Endothelial cell of umbilical vein (primary cell): Measurements from ENCODE around the gene ITFG1. TPM values are rescaled to one million over a fixed set of nuclear protein-coding genes. Genes with fewer than 3 reads are reported as not detected.

Experiments used
- BruUV-seq: library from RNA; stranded (reverse); fragments of 400-500 nt; replicated peaks from 2 replicates; lab custom pipeline; 2021; lab: Mats Ljungman, UMichigan
- CTCF ChIA-PET: fragments of 300-600, 350-600 bp; sonication (Branson Sonifier 250); formaldehyde crosslinking; loops from one replicate; lab custom pipeline; 2021; ENCODE audit warnings: antibody characterized with exemption, inconsistent platforms; lab: Charles Lee
- POLR2A ChIA-PET: fragments of 300-600, 350-600 bp; sonication (Branson Sonifier 250); formaldehyde crosslinking; loops from one replicate; lab custom pipeline; 2021; ENCODE audit warnings: antibody characterized with exemption, inconsistent platforms; lab: Charles Lee
- DNase-seq: peaks from one replicate; pipeline ENCODE4 v3.0.0-alpha.2; 2011; ENCODE audit warnings: low read depth, low spot score
- FAIRE-seq: peaks from 2 replicates; lab custom pipeline; 2011; peaks lifted over from hg19 to GRCh38; lab: Jason Lieb, UNC
- H2AFZ ChIP-seq: 2 replicates; pipeline ENCODE4 v1.6.0; 2012; ENCODE audit warnings: low read depth, low read length, control low read depth, inconsistent platforms
- H3K27ac ChIP-seq: 2 replicates; pipeline ENCODE4 v1.5.1; 2011; ENCODE audit warnings: low read depth, mild to moderate bottlenecking, control low read depth, low read length, moderate library complexity; ENCODE audit not compliant: insufficient read depth
- H3K27me3 ChIP-seq, 2 experiments: 2 replicates each; pipeline versions ENCODE4 v1.6.0 to v1.6.1; 2011; ENCODE audit warnings: low read length in 2 of 2, mixed read lengths in 1 of 2; ENCODE audit not compliant: control insufficient read depth in 2 of 2, insufficient read depth in 2 of 2
- H3K36me3 ChIP-seq, 2 experiments: 2 replicates in 1 of 2; 3 replicates in 1 of 2; pipeline ENCODE4 v1.5.1; 2011; ENCODE audit warnings: low read length in 2 of 2, mild to moderate bottlenecking in 1 of 2, moderate library complexity in 1 of 2; ENCODE audit not compliant: control insufficient read depth in 2 of 2, insufficient read depth in 2 of 2; ENCODE audit errors: extremely low read depth in 1 of 2
- H3K4me1 ChIP-seq: 3 replicates; pipeline ENCODE4 v1.5.1; 2011; ENCODE audit warnings: mild to moderate bottlenecking, low read length; ENCODE audit not compliant: control insufficient read depth, insufficient read depth; ENCODE audit errors: extremely low read depth
- H3K4me2 ChIP-seq: 2 replicates; pipeline ENCODE4 v1.6.1; 2011; ENCODE audit warnings: low read length, control low read depth, mixed read lengths; ENCODE audit not compliant: insufficient read depth
- H3K4me3 ChIP-seq, 3 experiments: fragments of 200-600 bp in 1 of 3; sonication (generic), shearing (Covaris generic) in 1 of 3; replicated peaks in 1 of 3; 2 replicates each; pipeline ENCODE4 v1.5.1; 2011 to 2016; ENCODE audit warnings: control low read depth in 3 of 3, low read length in 3 of 3, mild to moderate bottlenecking in 2 of 3, inconsistent platforms in 1 of 3, low read depth in 1 of 3, moderate library complexity in 1 of 3; ENCODE audit not compliant: insufficient read depth in 1 of 3
- H3K79me2 ChIP-seq: 2 replicates; pipeline ENCODE4 v1.6.0; 2012; ENCODE audit warnings: low read length, inconsistent platforms; ENCODE audit not compliant: control insufficient read depth, insufficient read depth
- H3K9ac ChIP-seq: replicated peaks from 2 replicates; pipeline ENCODE3; 2011; ENCODE audit warnings: low read length, control low read depth; ENCODE audit not compliant: insufficient read depth; ENCODE audit errors: extremely low read depth
- H3K9me1 ChIP-seq: replicated peaks from 3 replicates; pipeline ENCODE4 v1.6.0; 2011; ENCODE audit warnings: mild to moderate bottlenecking, low read length; ENCODE audit not compliant: control insufficient read depth, insufficient read depth; ENCODE audit errors: extremely low read depth
- H3K9me3 ChIP-seq: replicated peaks from 2 replicates; pipeline ENCODE4 v1.5.1; 2012; ENCODE audit warnings: low read length, inconsistent platforms; ENCODE audit not compliant: control insufficient read depth, insufficient read depth
- H4K20me1 ChIP-seq: replicated peaks from 2 replicates; pipeline ENCODE3; 2011; ENCODE audit warnings: mild to moderate bottlenecking, low read length; ENCODE audit not compliant: control insufficient read depth, insufficient read depth; ENCODE audit errors: extremely low read depth
- EZH2 ChIP-seq: IDR thresholded peaks from 2 replicates; pipeline ENCODE4 v1.6.1; 2012; ENCODE audit warnings: borderline replicate concordance, low read depth, mild to moderate bottlenecking, moderate library complexity, low read length, inconsistent platforms; ENCODE audit not compliant: severe bottlenecking
- FOS ChIP-seq: IDR thresholded peaks from 2 replicates; pipeline ENCODE4 v1.6.1; 2011; ENCODE audit warnings: mild to moderate bottlenecking, low read length, moderate library complexity, borderline replicate concordance; ENCODE audit not compliant: insufficient read depth
- GATA2 ChIP-seq: IDR thresholded peaks from 2 replicates; pipeline ENCODE4 v1.7.0; 2011; ENCODE audit warnings: low read depth, mild to moderate bottlenecking, moderate library complexity, mixed read lengths, low read length; ENCODE audit not compliant: insufficient read length, insufficient read depth
- JUN ChIP-seq: IDR thresholded peaks from 2 replicates; pipeline ENCODE4 v1.6.1; 2011; ENCODE audit warnings: borderline replicate concordance, low read depth; ENCODE audit not compliant: insufficient read length, insufficient read depth
- MYC ChIP-seq: IDR thresholded peaks from one replicate; pipeline ENCODE4 v1.6.1; 2011; ENCODE audit warnings: mild to moderate bottlenecking, low read depth, low read length
- POLR2A ChIP-seq: IDR thresholded peaks from 2 replicates; pipeline ENCODE4 v1.6.1; 2012; ENCODE audit warnings: low read depth, mild to moderate bottlenecking, control low read depth, low read length
- POLR2AphosphoS5 ChIP-seq: IDR thresholded peaks from 2 replicates; pipeline ENCODE4 v1.6.1; 2012; ENCODE audit warnings: low read depth, mild to moderate bottlenecking, control low read depth, low read length, moderate library complexity; ENCODE audit not compliant: insufficient read depth
- dilution Hi-C: fragments of 300-500 bp; cut with MboI; formaldehyde crosslinking; loops from one replicate; pipeline ENCODE4 v1.15.0; 2019; ENCODE audit warnings: low sequenced_read_pairs; ENCODE audit not compliant: extremely low pct_ligation_motif_present
- intact Hi-C: fragments of 100-400 bp; cut with micrococcal nuclease; formaldehyde crosslinking; loops from one replicate; pipeline ENCODE4 v1.10.0; 2022
- polyA plus RNA-seq, 4 experiments: library from polyadenylated mRNA; depleted of rRNA in 3 of 4; stranded (reverse) in 3 of 4; unstranded in 1 of 4; fragments of >200 nt; gene quantifications; 2 replicates each; pipeline versions ENCODE4 v1.2.1 to v1.2.3, GENCODE V29; 2011 to 2012; ENCODE audit warnings: missing spikeins in 1 of 4
- total RNA-seq: library from RNA; stranded (reverse); gene quantifications from 2 replicates; pipeline ENCODE4 v1.2.3, GENCODE V29; 2021
- TF ChIP-seq, protein P1 (sequence below): IDR thresholded peaks from 2 replicates; pipeline ENCODE4 v1.6.1; 2011; ENCODE audit not compliant: insufficient read depth, insufficient read length
- TF ChIP-seq, protein P2 (sequence below), 2 donors: IDR thresholded peaks; 1 replicate in 1 of 2; 2 replicates in 1 of 2; pipeline ENCODE4 v1.5.1; 2011; ENCODE audit warnings: low read length in 2 of 2, mild to moderate bottlenecking in 2 of 2, moderate library complexity in 2 of 2, control low read depth in 1 of 2, inconsistent platforms in 1 of 2, low read depth in 1 of 2; ENCODE audit not compliant: insufficient read depth in 1 of 2; ENCODE audit errors: extremely low read depth in 1 of 2

Gene ITFG1
- total and polyA plus RNA-seq, 2 donors (not counting 3 experiments of a cell fraction or from before 2014, with no cell fraction given): 32.1 to 44.2 TPM

DNA sequence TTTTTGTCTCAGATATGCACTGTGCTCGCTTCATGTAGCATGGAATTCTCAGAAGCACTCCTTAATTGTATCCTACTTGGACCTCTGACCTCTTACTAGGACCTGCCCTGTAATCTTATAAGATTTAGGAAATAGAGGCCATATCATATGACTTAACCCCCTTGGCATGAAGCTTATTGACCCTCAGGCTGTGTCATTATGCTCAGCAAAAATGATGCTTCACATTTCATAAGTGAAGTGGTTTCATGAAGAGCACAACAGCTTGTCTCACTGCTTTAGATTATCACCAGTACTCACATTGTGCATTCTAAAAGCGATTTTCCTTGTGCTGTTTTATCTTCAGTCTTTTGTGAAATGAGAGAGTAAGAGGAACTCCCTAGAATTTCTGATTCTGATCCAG is 6.6 kb upstream of the ITFG1 start:
- DNase-seq: no peak
- ChIA-PET POLR2A (no interaction called here), CTCF (interaction anchor here (1.4 to 1.5 kb wide), 2 partner anchors 8 to 10 kb away, joined by 3 read pairs; no protein-coding TSS in a partner anchor)
- BruUV-seq: no TSS peak
- TF ChIP-seq EZH2: no peak
- TF ChIP-seq FOS: no peak
- no peak for TF ChIP-seq GATA2
- no peak for TF ChIP-seq POLR2A
- Histone ChIP-seq H3K4me3 (no peak overlapping the region), H3K9ac (no peak overlapping the region), H3K27me3 (no peaks in the 10 kb centered on the region), H3K9me1 (no peaks in the 10 kb centered on the region), H3K4me1 (peaks cover 9% of the 10 kb centered on the region), H3K79me2 (peaks cover 29% of the 10 kb centered on the region), H4K20me1 (no peaks in the 10 kb centered on the region), H3K27ac (no peak overlapping the region), H2AFZ (no peak overlapping the region), H3K36me3 (no peaks in the 10 kb centered on the region), H3K9me3 (no peaks in the 10 kb centered on the region), H3K4me2 (no peak overlapping the region)
- dilution Hi-C loops (no loop called here), intact Hi-C loops (loop anchor here (10.0 kb wide), 1 partner anchor 227 kb away; no protein-coding TSS in a partner anchor)
- FAIRE-seq: no peak

DNA sequence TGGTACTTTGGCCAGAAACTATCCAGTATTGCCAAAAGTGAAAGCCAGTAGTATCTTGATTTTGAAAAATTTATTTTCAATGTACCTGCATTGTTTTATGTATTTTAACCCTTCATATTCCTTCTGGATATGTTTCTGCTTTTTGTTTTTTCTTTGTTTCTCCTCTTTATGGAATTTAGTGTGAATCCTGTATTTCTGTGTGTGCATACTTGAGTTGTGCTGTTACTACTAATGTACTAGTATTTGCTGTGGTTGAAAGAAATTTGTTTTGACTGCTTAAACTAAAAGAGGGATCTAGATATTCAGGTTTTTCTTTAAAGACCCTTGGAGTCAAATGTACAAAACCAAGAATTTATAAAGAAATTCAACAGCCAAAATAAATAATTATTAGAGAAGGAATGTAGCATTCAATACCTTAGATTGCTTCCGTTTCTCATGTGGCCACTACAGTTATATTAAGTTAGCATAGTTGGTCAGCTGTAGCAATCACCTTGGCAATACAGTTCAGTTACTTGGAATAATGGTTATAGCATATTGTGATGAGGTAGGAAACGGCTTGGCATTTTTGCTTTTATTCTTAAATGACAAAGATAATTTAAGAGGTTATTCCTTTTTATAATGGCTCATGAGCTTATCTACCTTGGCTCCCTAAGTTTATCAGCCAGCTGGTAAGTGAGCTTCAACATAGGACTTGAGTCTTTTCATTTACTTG is 5.2 kb upstream of the ITFG1 start:
- CTCF ChIA-PET: interaction anchor here (1.4 to 1.7 kb wide), 2 partner anchors 10 to 13 kb away, joined by 3 to 6 read pairs; no protein-coding TSS in a partner anchor
- no peak for FAIRE-seq
- no peak for TF ChIP-seq GATA2
- TF ChIP-seq FOS: no peak
- TF ChIP-seq, protein P1, sequence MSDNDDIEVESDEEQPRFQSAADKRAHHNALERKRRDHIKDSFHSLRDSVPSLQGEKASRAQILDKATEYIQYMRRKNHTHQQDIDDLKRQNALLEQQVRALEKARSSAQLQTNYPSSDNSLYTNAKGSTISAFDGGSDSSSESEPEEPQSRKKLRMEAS: no peak
- TF ChIP-seq POLR2AphosphoS5: no peak
- no peak for TF ChIP-seq POLR2A
- TF ChIP-seq JUN: no peak
- TF ChIP-seq, protein P2, sequence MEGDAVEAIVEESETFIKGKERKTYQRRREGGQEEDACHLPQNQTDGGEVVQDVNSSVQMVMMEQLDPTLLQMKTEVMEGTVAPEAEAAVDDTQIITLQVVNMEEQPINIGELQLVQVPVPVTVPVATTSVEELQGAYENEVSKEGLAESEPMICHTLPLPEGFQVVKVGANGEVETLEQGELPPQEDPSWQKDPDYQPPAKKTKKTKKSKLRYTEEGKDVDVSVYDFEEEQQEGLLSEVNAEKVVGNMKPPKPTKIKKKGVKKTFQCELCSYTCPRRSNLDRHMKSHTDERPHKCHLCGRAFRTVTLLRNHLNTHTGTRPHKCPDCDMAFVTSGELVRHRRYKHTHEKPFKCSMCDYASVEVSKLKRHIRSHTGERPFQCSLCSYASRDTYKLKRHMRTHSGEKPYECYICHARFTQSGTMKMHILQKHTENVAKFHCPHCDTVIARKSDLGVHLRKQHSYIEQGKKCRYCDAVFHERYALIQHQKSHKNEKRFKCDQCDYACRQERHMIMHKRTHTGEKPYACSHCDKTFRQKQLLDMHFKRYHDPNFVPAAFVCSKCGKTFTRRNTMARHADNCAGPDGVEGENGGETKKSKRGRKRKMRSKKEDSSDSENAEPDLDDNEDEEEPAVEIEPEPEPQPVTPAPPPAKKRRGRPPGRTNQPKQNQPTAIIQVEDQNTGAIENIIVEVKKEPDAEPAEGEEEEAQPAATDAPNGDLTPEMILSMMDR (IDR thresholded peaks at IDR 0.05; ENCODE audit: extremely low read depth in 1 of 2, insufficient read depth in 1 of 2, low read depth in 1 of 2, low read length in 2 of 2): no peak
- no peak for TF ChIP-seq EZH2
- TF ChIP-seq MYC: no peak

More for the DNA sequence above, 5.2 kb upstream of the ITFG1 start:
- Histone ChIP-seq H3K27me3 (no peaks in the 10 kb centered on the region), H3K9ac (no peak overlapping the region), H3K9me3 (no peaks in the 10 kb centered on the region), H3K36me3 (no peaks in the 10 kb centered on the region), H3K4me3 (no peak overlapping the region), H3K27ac (no peak overlapping the region), H3K9me1 (no peaks in the 10 kb centered on the region), H4K20me1 (no peaks in the 10 kb centered on the region), H2AFZ (no peak overlapping the region), H3K4me1 (peaks cover 15% of the 10 kb centered on the region), H3K79me2 (peaks cover 28% of the 10 kb centered on the region), H3K4me2 (no peak overlapping the region)
- POLR2A ChIA-PET: no interaction called here
- no peak for DNase-seq
- intact Hi-C loops: loop anchor here (10.0 kb wide), 1 partner anchor 229 kb away; no protein-coding TSS in a partner anchor
- no TSS peak for BruUV-seq
- dilution Hi-C loops: no loop called here
